ENCODE data around the gene RWDD2A.
"Not testable (repeated sequence)": the region's sequence is repeated elsewhere in the genome, so short reads cannot be mapped to it uniquely, and the experiment has no call there.

Gene RWDD2A

DNA sequence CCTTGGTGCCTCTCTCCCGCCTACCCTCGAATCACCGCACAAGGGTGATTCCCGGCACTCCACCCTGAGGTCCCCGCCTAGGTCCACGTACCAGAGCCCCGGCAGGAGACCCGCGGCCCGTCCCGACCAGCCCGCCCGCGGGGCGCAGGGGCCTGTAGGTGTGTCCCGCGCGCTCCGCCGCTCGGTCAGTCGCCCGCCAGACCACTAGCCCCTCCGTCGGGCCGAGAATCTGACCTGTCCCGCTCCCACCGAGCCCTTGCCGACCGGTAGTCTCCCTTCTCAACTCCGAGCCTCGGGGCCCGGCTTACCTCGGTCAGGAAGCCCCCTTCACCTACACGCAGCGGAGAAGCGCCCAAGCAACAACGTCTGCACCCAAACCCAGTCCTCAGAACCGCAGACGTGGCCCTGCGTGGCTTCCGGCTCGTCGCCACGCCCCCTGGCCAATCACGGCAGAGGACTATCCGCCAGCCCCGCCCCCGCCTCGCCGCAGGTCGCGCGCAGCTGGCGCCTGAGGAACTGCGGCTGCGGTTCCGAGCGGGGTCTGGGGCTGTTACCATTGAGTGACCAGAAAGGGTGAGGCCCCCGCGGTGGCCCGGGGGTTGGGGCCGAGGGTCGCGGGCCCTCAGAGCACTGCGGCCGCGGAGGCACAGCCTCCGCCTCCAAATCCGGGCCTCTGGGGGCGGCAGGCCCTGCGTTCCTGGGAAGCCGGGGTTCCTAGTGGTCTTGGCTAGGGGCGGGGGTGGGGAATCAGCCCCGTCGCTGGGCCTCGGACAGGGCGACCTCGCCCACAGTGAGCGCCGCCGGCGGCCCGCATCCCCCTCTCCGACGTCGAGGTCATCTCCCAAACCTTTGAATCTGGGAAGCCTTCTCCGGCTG lies at the start of gene RWDD2A, which contains the start of gene PGM3:
RWDD2A (plus strand) TSS at position 487 of the 876 bp plus-strand sequence. CDS start 1,095 bp downstream, outside the sequence.
PGM3 (minus strand) TSS at position 395 of the 876 bp plus-strand sequence. CDS start 2,253 bp downstream, outside the sequence.
- DNase-seq = peak; percentile 94

DNA sequence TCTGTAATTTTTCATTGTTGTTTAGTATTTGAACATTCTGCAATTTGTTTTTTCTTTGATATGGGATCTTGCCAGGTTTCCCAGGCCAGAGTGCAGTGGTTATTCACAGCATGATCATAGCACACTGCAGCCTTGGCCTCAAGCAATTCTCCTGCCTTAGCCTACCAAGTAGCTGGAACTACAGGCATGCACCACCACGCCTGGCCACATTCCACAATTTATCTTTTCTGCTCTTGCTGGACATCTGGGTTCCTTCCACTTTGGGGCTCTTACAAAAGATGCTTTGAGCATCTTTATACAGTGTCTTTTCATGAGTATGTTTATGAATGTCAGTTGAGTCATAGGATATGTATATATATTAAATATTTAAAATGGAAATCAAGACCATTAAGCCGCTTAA lies 42.0 kb upstream of the RWDD2A start:
- DNase-seq = no peak

DNA sequence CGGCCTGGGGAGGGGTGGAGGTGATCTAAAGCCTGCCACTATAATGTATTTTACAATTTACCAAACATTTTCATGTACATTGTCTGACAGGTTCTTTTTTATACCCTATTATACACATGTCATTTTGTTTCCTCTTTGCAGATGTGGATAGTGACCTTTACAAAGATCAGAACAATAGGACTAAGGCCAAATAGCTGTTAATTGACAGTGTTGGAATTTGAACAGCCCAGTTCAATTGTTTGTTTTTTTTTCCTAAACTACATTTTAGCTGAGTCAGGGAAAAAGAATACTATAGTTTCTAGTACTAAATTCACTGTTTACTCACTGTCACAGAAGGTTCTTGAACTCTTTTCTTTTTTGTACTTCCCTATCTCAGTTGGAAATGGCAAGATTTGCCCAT lies 40.2 kb upstream of the RWDD2A start:
- no peak for DNase-seq

DNA sequence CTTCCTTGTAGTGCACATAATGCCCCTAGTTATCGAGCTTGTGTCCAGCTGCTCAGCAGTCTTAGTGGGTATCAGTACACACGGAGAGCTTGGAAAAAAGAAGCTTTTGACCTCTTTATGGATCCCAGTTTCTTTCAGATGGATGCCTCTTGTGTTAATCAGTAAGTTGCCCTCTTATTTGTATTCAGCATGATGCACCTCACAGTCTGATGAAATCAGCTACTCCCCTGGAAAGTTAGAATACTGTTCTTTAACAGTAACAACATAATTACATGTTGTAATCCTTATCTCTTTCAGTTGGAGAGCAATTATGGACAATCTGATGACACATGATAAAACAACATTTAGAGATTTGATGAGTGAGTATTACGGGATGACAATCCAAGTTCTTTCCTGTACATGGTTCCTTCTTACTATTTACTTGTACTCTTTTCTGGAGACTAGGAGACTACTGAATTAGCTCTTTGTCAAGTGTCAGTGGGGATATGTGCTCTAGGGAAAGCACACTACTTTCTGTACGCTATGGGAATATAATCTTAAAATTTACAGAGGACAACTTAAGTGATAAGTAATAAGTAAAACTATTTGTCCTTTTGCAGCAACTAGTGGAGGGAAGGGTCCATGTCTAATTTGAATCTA lies 39.2 kb upstream of the RWDD2A start:
- no peak for DNase-seq

DNA sequence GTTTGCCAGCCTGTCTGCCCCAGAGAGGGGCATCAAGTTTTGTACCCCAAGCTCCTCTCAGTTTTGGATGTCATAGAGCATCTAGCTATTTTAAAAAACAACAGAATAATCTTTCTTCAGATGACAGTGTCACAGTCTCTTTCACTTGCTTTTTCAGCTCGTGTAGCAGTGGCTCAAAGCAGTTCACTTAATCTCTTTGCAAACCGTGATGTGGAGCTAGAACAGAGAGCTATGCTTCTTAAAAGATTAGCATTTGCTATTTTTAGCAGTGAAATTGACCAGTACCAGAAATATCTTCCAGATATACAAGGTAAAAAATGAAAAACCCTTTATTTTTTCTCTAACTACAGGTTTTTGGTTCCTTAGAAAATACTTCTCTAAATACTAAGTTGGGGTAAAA lies 37.4 kb upstream of the RWDD2A start:
- DNase-seq = no peak

DNA sequence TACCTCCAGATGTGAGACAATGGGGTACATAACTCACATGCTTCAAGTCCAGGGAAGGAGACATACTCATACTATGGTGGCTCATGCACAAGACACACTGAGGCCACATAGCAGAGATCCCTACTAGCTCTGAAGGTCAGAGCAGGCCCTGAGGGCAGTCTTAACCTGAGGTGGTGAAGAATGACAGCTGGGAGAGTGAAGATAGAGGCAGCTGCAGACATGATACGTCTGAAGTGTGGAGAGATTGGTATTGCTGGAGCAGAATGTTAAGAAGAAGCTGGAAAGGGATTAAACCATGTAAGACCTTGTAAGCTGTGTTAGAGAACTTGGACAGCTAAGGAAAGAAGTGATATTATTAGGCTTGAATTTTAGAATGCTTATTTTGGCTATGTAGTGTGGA lies 33.0 kb upstream of the RWDD2A start:
- DNase-seq = no peak

DNA sequence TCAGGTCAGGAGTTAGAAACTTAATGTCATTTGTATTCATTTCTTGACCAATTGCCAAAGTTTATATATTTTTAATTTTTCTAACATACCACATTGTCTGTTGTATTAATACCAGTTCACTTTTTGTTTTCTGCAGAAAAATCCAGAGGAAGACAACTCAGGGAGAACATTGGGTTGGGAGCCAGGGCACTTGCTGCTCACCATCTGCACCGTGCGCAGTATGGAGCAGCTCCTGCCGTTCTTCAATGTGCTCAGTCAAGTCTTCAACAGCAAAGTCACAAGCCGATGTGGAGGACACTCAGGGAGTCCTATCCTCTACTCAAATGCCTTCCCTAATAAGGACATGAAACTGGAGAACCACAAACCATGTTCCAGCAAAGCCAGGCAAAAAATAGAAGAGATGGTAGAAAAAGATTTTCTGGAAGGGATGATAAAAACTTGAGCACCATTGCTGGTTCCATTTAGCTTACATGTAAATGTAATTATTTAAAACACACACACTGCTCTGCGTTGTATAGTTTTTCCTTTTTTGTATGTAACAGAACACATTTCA lies 25.4 kb upstream of the RWDD2A start:
- no peak for DNase-seq

DNA sequence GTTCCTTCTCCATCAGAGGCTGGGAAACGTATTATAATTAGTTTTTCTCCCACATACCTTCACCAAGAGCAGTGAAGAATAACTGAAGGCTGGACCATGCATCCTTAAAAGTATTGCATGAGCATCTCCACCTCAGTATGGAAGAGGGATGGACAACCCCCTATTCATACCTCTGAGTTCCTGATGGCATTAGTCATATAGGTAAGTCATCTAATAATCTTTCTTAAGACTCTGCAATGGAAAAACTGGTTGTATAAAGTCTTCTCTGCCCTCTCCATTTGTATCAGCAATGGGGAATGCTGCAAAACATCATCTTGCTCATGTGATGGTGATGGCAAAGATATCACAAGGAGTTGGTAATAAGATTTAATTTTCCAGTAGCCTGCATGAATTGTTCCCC lies 24.6 kb upstream of the RWDD2A start:
- DNase-seq = no peak

DNA sequence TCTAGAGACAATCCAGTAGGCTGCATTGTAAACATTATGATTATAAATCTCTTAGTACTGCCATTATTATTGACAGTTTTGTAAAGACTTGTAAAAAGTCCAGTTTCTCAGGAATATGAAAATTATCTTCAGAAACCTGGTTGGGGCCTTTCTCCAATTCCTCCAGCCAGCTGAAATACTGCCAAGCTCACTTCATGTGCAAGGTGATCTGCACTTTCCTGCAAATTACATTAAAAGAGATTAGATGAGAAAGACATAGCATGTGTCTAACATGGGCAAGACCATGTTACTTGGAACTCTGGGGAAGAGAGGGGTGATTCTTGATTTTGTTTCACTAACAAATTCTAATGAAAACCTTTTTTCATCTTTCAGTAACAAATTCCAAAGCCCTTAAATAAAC lies 24.1 kb upstream of the RWDD2A start:
- no peak for DNase-seq

DNA sequence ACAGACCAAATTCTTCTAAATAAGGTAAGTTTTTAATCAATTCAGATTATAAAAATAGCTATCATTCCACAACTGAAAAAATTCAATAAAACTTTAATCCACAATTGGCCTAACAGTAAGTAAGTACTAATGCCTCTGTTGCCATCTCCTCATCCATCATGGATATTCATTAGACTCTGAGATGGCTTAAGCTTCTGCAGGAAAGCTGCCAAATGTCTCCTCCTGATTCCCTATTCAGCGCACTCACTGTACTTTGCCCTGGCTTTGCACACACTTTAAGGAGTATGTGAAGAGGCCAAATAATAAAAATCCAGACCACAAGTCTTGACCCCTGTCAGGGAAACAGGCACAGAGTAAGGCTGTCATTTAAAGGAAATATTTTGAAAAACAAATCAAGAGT lies 23.6 kb upstream of the RWDD2A start:
- DNase-seq = no peak

DNA sequence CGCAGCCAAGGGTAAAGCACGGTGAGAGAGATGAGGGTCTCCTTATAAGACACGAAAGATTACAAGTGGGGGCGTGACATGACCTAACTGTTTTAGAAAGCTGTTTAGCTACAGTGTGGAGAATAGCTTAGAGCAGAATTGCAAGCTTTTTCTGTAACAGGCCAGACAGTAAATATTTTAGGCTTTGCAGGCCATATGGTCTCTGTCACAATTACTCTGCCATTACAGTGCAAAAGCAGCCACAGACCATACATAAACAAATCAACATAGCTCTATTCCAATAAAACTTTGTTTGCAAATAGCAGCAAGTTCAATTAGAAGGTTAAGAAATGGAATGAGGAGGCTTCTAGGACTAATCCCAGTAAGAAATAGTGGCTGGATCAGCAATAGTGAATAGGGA lies 16.9 kb upstream of the RWDD2A start:
- no peak for DNase-seq

DNA sequence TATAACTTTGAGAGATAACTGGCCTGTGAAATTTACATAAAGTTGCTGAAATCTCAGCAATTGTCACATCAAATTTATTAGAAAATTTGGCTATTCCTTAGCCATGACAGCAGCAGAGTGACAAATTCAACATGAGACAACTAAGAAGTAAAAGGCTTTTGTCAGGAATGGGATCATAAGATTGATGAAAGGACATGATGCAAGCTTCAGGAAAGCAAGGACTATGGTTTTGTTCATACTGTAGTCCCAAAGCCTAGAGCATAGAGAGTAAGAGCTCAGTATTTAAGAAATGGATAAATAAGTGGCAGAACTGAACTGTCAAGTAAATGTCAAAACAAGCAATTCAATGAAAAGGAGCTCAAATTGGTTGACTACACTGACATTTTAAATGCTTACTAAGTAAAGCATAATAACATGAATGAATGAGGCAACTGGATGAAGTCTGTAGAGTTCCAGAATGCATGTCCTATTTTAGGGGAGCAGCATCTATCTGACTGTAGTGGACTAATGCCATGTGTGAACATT lies 12.7 kb upstream of the RWDD2A start:
- DNase-seq = no peak

DNA sequence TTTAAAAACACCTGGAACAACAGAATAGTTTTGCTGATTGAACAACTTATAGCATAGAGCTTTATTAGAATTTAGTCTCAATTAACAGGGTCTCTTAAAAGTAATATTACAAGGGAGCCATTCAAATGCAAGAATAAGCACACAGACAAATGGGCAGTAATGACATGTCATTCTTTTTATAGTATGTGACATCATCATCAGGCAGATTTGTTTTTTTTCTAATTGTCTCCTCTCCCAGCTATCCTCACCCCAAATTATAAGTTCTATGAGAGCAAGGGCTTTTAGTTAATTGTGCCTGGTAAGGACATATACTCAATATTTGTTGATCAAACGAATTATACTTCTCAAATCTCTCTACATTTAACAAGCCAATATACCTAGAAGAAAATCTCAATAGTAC lies 11.0 kb upstream of the RWDD2A start:
- DNase-seq = no peak

DNA sequence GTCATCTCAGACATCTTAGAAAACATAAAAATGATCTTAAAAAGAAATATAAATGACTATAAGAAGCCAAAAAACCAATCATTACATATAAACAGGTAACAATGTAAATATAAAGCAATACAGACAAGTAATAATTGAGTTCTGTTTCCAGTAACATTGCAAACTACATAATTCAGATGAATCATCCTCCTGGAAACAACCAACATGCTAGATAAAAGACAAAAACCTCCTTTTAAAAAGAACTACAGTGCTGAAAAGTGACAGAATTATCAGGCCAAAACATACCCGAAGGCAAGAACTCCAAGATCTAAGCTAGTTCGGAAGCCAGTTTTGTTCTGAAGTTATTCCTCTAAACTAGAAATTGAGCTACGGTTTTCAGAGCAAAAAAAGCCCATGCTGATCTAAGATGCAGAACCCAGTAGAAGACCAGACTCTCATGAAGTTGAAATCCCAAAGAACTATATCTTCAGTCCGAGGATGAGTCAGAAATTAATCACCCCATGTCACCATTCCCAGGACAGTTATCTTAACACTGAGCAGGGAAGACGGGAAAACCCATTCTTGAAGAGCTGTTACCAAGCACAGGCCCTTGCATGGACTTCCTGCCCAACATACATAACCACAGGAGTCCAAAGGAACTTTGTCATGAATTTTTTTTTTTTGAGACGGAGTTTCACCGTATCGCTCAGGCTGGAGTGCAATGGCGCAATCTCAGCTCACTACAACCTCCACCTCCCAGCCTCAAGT lies 9.9 kb upstream of the RWDD2A start:
- DNase-seq = no peak

DNA sequence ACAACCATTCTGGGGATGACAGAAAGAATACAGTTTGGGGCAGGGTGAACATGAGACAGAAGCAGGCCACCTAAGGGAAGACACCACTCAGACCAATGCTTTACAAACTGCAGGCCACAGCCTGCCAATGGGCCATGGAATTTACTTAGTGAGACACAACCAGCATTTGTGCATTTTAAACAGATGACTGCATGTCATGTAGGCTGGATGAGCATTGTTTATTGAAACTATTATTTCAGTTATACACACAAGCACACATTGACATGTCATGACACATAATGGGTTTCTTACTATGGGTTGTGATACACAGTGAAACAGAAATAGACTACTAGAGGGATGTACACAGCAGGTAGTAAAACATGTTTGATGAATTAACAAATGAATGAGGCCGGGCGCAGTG lies 8.1 kb upstream of the RWDD2A start:
- DNase-seq = no peak

DNA sequence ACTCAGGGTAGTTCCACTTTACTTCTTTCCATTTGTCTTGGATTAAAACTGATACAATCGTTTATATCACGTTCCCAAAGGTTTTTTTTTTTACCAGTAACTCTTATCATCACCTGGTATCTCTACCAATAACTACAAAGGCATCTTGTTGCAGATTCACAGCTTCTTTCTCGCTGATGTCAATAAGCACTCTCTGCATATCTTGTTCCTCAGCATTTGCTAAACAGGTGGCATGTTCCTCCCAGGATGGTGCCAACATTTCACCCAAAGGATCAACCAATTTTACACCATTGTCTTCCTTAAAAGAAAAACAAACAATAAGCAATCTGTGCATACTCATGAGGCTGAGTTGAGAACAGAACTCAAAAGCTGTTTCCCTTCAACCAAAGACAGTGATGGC lies 4.7 kb upstream of the RWDD2A start:
- DNase-seq = no peak

DNA sequence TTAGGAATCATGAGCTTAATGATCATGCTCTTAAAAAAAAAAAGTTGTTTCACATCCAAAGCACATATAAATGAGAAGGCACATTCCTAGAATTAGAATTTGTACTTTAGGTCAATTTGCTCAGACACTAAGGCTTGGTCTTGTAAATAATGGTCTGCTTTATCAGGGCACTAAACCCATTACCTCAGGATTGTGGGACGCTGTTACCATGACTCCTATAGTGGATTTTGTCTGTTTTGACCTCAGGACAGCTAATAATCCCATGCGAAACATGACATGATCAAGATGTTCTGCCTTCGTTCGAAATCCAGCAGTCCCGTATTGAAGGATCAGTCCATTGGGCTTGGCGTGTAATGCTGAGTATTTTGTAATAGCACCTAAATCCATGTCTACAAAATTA lies 2.5 kb upstream of the RWDD2A start:
- DNase-seq = no peak

DNA sequence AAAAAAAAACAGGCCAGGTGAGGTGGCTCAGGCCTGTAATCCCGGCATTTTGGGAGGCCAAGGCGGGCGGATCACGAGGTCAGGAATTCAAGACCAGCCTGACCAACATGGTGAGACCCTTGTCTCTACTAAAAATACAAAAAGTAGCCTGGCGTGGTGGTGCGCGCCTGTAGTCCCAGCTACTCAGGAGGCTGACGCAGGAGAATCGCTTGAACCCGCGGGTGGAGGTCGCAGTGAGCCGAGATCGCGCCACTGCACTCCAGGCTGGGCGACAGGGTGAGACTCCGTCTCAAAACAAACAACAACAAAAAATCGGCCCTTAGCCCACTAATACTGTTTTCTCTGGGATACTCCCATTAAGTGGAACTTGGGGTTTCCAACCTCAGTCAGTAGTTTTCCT lies 1.2 kb upstream of the RWDD2A start:
- DNase-seq = not testable (repeated sequence)

DNA sequence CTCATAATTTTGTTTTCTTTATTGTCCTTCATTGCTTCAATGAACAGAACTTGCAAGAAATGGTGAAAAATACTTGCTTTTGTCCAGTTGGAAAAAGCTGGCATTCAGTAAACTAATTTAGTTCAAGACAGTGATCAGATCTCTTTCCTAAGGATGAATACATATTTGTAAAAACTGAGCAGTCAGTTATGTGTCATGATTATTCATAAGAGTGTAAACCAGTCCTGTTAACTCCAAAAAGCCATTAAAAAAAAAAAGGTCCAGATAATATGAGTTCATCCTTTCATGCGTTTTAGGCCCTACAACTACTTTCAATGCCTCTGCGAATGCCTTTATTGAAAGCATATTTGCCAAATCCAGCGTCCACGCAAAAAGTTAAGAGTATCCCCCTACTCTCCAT lies 701 bp upstream of the RWDD2A start:
- DNase-seq = no peak

DNA sequence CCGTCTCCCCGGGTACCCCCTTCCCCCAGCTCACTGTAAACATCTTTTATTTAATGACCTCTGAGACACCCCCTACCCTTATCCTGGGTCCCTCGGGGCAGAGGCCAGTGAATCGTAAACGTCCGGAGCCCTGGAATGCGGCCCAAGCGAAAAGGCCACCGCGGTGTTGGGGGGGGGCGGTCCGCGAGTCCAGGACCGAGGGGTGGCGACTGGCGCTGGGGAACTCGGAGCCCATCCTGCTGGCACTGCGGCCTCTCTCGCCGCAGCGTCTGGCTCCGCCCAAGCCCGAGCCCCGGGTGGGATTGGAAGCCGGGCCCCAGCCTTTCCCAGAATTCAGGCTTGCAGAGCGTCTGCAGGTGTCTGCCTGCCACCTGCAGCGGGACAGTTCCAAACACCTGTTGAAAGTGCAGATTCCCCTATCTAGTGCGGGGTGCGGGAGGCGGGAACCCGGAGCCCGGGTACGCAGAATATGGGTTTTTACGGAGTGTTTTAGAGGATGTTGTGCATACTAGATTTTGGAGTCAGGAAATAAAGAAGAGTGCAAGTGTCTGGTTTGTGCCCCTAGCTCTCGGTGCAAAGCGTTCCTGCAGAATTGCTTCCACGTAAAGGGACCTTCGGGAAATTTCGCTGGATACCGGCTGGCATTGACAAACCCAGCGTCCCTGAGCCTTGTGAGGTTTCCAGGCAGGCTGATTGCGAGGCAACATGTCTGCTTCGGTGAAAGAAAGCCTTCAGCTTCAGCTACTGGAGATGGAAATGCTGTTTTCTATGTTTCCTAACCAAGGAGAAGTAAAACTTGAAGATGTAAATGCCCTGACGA lies 800 bp downstream of the RWDD2A start:
- peak; percentile 66 for DNase-seq

DNA sequence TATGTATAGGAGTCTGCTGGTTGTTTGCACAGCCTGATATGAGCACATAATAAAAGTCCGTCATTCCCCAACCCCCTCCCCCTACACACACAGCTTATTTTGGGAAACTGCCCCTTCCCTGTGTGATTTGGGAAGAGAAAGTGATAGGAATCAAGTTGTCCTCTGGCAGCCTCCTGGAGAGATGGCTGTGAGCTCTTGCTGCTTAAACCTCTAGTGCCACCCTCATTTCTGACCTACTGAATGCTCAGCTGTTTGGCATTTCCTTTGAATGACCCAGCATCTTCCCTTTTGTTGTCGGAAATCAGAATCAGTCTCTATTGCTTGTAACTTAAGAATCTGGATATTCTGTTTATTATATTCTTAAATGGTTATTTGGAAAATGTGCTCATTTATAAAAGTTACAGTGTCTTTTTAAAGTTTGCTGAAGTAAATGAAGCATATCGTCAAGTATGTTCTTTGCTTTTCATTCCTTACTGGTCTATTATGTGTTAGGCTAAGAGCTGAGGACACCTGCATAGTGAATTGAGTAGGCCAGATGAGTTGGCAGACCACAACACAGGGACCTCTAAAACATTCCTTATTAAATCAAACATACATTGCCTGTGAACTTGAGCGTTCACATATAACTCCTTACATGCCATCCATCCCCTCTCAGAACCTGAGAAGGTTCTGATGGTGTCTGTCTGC lies 5.5 kb downstream of the RWDD2A start:
- no peak for DNase-seq

Measured in activated CD8-positive, alpha-beta memory T cell treated with anti-CD3 and anti-CD28 coated beads for 24 hours (primary cell).